GM10248 (cell line): ENCODE data around the gene SLC2A8.

Experiments used
- CTCF ChIA-PET: fragments of 300-600 bp; sonication (Branson Sonifier 250); formaldehyde crosslinking; extraction: SDS; loops from one replicate; lab custom pipeline; 2021; ENCODE audit warnings: antibody characterized with exemption; lab: Yijun Ruan, JAX
- POLR2A ChIA-PET: fragments of 350-650 bp; sonication (Branson Sonifier 250); formaldehyde crosslinking; extraction: SDS; loops from one replicate; lab custom pipeline; 2020; ENCODE audit warnings: antibody characterized with exemption; lab: Yijun Ruan, JAX
- DNase-seq: peaks from one replicate; pipeline ENCODE4 v3.0.0; 2012; ENCODE audit errors: extremely low spot score
- TF ChIP-seq, protein P1 (sequence below): IDR thresholded peaks from 2 replicates; pipeline ENCODE4 v1.5.1; 2012; ENCODE audit warnings: mild to moderate bottlenecking, low read depth; ENCODE audit errors: extremely low read depth, missing control alignments, control extremely low read depth

SLC2A8 gene, protein sequence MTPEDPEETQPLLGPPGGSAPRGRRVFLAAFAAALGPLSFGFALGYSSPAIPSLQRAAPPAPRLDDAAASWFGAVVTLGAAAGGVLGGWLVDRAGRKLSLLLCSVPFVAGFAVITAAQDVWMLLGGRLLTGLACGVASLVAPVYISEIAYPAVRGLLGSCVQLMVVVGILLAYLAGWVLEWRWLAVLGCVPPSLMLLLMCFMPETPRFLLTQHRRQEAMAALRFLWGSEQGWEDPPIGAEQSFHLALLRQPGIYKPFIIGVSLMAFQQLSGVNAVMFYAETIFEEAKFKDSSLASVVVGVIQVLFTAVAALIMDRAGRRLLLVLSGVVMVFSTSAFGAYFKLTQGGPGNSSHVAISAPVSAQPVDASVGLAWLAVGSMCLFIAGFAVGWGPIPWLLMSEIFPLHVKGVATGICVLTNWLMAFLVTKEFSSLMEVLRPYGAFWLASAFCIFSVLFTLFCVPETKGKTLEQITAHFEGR

DNA sequence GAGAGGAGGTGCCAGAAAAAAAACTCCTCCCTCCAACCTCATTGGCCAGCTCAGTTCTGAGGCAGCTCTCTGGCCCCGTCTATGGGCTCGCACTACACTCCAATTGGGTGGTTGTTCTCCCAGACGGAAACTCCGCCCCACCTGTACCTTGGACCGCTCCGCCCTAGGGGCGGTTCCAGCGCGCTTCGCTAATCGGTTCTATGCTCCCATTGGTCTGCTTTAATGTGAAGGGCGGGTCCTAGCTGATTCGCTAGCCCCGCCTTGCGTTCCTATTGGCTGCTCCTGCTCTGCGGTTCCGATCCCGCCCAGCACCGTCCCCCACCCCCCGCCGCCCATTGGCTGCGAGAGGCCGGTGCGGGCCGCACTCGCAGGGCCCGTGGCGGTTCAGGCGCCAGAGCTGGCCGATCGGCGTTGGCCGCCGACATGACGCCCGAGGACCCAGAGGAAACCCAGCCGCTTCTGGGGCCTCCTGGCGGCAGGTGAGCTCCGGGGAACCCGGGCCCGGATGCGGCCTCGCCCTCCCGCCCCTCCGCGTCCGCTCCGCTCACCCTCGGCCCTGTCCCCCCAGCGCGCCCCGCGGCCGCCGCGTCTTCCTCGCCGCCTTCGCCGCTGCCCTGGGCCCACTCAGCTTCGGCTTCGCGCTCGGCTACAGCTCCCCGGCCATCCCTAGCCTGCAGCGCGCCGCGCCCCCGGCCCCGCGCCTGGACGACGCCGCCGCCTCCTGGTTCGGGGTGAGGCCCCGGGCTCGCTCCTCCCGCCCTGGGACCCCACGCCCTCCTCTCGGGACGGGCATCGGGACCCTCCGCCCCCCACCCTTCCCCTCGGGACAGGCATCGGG lies at the start of gene SLC2A8:
SLC2A8 (plus strand) TSS at position 362 of the 838 bp plus-strand sequence; CDS start at position 424, 62 bp downstream.
- CTCF ChIA-PET, result interaction anchor here (0.8 to 2.2 kb wide), 13 partner anchors 9 to 460 kb away, joined by 3 to 12 read pairs (median 3); no protein-coding TSS in a partner anchor
- peak; percentile 97 for DNase-seq
- TF ChIP-seq, protein P1, sequence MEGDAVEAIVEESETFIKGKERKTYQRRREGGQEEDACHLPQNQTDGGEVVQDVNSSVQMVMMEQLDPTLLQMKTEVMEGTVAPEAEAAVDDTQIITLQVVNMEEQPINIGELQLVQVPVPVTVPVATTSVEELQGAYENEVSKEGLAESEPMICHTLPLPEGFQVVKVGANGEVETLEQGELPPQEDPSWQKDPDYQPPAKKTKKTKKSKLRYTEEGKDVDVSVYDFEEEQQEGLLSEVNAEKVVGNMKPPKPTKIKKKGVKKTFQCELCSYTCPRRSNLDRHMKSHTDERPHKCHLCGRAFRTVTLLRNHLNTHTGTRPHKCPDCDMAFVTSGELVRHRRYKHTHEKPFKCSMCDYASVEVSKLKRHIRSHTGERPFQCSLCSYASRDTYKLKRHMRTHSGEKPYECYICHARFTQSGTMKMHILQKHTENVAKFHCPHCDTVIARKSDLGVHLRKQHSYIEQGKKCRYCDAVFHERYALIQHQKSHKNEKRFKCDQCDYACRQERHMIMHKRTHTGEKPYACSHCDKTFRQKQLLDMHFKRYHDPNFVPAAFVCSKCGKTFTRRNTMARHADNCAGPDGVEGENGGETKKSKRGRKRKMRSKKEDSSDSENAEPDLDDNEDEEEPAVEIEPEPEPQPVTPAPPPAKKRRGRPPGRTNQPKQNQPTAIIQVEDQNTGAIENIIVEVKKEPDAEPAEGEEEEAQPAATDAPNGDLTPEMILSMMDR, result no peak
- POLR2A ChIA-PET, result interaction anchor here (0.7 to 1.6 kb wide), 7 partner anchors 27 to 221 kb away, joined by 3 to 22 read pairs (median 3); partner anchors contain the start of genes LRSAM1, RPL12 and ZNF79

DNA sequence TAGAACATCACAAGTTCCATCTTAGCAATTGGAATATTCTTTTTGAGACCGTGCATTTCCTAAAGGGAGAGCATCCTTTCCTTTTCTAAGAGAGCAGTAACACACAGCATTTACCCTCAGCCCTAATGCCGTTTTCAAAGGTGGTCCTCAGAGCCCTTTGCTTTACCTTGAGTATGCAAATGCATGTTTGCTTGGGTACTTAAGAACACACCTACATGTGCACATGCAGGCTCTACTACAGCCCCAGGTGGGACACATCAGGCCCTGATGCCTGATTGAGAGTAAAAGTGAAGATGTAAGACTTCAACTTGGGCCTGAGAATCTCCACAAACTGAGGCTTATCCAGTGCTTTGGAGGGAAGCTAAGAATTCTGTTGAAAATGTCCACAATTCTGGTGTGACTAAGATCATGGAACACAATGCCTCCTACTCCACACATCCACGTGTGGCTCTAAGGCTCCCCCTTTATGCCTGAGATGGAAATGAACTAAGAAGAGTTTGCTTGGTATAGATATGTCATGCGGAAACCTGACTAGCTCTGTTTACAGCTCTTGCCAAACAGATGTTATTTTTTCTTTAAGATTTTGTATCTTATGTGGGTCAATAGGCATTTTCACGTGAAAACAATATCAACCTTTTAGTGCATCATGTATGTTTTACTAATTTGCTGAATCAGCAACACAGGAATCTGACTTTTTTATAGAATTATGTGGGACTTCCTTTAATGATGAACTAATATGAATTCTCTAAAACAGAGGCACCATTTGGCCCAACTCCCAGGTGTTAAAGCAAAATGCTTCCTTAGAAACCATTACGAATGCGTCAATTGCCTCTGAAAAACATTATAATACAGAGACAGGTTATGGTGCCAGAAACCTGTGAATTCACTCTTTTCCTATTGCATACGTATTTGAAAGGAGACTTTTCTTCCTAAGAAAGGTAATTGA lies 48.9 kb upstream of the SLC2A8 start:
- POLR2A ChIA-PET, result no interaction called here

DNA sequence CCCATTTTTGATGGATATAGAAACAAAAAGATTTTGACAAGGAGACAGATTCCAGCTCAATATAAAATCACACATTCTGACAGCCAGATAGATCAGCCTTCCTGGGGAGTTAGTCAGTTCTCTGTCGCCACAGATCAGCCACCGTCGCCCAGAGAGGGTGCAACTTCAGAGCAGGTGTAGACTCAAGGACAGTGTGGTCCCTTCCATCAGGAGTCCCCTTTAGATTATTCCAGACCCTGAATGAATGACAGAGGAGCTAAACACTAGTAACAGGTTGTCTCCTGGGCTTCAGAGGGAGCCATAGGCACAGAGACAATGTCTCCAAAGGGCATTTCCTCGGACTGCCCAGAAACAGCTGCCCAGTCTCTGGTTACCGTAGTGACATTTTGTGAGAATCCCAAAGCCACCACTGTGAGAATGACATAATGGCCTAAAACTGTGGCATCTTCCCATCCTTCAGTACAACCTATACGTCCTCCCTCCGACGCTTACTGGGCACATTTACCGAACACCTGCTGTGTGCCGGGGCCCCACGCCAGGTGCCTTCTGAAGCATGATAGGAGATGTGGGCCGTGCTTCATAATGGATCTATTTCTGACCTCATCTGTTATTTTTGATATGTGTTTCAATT lies 47.4 kb upstream of the SLC2A8 start:
- no peak for DNase-seq
- POLR2A ChIA-PET, result no interaction called here
- TF ChIP-seq, protein P1, result no peak
- CTCF ChIA-PET, result interaction anchor here (1.3 kb wide), 1 partner anchor 70 kb away, joined by 3 read pairs; no protein-coding TSS in a partner anchor

More for the DNA sequence above, 48.9 kb upstream of the SLC2A8 start:
- TF ChIP-seq, protein P1, result peak; percentile 42
- DNase-seq, result peak; percentile 32
- CTCF ChIA-PET, result interaction anchor here (1.2 to 1.3 kb wide), 2 partner anchors 68 to 133 kb away, joined by 3 to 7 read pairs; no protein-coding TSS in a partner anchor

DNA sequence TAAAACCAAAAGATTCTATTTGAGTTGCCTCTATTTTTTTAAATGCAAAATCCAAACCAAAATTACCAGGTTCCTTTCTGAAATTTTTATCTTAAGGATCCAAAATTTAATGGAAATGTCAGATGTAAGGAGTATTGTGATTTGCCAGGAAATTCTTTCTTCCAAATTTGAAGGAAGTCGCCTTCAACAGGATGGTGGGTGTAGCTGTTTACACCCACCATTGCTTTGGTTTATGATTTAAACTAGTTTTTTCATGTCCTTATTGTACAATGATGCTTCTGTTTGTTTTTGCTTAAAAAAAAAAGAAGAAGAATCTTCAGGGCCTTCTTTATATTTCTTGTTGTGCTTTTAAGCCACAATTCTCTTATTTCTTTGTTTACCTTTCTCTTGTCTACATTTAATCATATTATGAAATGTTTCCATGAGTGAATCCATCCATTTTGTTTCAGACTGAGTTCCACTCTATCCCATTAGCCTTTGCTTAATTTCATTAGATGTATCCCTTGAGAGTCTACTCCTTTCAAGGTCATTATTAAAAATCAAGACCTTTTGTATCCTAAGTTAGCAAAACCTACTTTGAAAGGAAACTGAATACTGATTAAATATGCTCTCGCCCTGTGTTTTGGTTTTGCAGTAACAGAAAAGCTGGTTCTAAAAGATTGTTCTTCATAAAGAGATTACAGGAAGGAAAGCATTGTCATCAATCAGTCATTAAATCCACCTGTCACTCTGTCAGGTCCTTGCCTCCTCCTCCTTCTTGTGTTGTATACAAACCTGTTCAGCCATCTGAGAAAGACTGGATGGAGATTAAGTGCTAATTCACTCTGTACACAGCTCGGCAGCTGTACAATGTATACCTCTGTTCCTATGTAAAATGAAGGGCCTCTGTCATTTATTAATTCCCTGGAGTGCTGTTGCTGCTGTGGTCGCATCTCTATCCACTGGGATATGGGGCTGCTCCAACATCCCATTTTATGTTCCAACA lies 45.5 kb upstream of the SLC2A8 start:
- CTCF ChIA-PET, result interaction anchor here (1.5 to 1.8 kb wide), 2 partner anchors 9 to 136 kb away, joined by 4 to 7 read pairs; no protein-coding TSS in a partner anchor
- DNase-seq, result no peak
- POLR2A ChIA-PET, result no interaction called here
- TF ChIP-seq, protein P1, result no peak

DNA sequence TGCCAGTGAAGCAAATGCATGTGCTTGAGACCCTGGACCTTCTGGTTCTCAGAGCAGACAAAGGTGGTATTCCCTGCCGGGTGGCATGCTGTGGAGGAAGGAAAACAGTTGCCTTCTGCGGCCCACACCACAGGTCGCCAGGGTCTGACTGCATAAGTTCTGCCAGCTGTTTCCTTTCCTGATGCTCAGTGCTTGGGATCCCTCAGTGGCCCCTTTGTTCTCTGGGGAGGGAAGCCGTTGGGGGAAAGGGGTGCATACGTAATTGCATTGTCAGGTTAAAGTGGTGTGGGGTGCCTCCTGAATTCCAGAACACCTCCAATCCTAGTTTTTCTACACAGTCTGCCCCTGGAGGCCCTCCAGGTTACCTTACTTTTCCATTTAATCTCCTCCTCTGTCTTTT lies 43.1 kb upstream of the SLC2A8 start:
- ChIA-PET POLR2A (no interaction called here), CTCF (interaction anchor here (1.3 kb wide), 1 partner anchor 10 kb away, joined by 3 read pairs; no protein-coding TSS in a partner anchor)
- TF ChIP-seq, protein P1, result no peak

More for the DNA sequence above, 43.1 kb upstream of the SLC2A8 start:
- DNase-seq, result no peak
